IPS-18a (cell line): ENCODE measurements around the gene RND2.
"Not testable (repeated sequence)": the region's sequence is repeated elsewhere in the genome, so short reads cannot be mapped to it uniquely, and the experiment has no call there.

ENCODE experiments used
- H3K27ac ChIP-seq: one replicate; pipeline ENCODE4 v1.5.1; 2013; ENCODE audit warnings: low read length
- H3K27me3 ChIP-seq: one replicate; pipeline ENCODE4 v1.6.1; 2013; ENCODE audit warnings: mild to moderate bottlenecking, low read length; ENCODE audit not compliant: control insufficient read depth, insufficient read depth
- H3K36me3 ChIP-seq: one replicate; pipeline ENCODE4 v1.6.1; 2013; ENCODE audit warnings: low read depth, low read length; ENCODE audit not compliant: control insufficient read depth
- H3K4me1 ChIP-seq: one replicate; pipeline ENCODE4 v1.6.1; 2013; ENCODE audit warnings: low read depth, low read length; ENCODE audit not compliant: control insufficient read depth
- H3K4me3 ChIP-seq: one replicate; pipeline ENCODE4 v1.5.1; 2013; ENCODE audit warnings: low read length
- H3K9ac ChIP-seq: one replicate; pipeline ENCODE4 v1.6.1; 2013; ENCODE audit warnings: mild to moderate bottlenecking, low read length, moderate library complexity
- H3K9me3 ChIP-seq: one replicate; pipeline ENCODE4 v1.6.1; 2013; ENCODE audit warnings: low read depth, low read length; ENCODE audit not compliant: control insufficient read depth

Gene RND2

DNA sequence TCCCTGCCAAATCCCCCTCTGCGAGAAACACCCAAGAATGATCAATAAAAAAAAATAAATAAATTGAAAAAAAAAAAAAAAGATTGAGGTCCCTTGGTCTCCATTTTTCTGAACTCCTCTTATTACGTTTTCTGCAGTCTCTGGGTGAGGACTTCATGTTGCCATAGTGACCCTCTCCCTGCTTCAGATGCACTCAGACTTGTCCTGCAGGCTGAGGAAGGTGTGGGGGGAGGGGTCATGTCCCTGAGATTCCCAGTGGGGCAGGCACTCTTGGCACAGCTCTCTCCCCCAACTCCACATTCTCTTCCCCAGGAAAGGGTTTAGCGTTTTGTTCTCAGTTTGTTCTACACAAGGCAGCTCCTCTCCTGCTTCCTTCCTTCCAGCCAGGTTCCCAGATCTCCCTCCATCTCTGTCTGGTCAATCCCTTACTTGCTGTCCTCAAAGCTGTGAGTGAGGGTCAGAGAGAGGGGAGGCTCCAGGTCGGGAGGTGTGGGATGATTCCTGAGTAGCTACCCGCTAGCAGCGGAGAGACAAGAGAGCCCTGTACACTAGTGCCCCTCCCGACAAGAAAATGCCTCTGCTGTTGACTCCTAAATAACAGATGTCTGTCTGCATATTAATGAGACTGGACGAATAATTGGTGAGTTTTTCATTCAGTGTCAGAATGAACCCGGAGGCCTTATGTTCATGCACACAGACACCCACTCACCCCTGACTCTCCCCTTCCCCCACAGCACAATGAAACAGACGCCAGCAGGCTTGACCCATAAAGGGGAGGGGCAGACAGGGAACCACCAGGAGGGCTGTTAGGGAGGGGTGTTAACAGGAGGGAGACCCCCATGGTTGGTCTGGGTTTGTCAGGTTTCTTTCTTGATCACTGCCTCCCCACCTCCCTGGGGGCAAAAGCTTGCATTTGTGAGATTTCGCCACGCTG is 9.2 kb downstream of the RND2 start:
- H3K27ac ChIP-seq = peak overlapping the region; percentile 88
- H3K27me3 ChIP-seq = no peaks in the 10 kb centered on the region
- H3K9me3 ChIP-seq = no peaks in the 10 kb centered on the region
- H3K9ac ChIP-seq = peak overlapping the region; percentile 66
- H3K4me3 ChIP-seq = peak overlapping the region; percentile 56
- H3K4me1 ChIP-seq = peaks cover 37% of the 10 kb centered on the region
- no peaks in the 10 kb centered on the region for H3K36me3 ChIP-seq

DNA sequence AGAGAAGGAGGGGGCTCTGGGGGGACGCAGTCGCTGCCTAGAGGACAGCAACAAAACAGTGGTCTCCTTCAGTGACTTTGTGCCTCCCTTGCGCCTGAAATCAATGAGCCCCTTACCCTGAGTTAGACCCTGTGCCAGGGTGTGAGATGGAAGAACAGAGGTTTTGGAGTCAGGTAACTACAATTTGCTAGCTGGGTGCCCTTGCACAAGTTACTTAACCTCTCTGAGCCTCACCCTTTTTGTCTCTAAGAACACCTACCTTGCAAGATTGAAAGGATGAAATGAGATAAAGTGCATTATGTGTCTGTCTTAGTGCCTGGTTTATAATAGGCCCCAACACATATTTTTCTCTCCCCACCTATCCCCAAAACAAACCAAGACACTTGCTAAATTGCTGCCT is 9.9 kb downstream of the RND2 start:
- no peaks in the 10 kb centered on the region for H3K36me3 ChIP-seq
- H3K4me3 ChIP-seq = peak overlapping the region; percentile 56
- no peak overlapping the region for H3K9ac ChIP-seq
- peaks cover 37% of the 10 kb centered on the region for H3K4me1 ChIP-seq
- H3K9me3 ChIP-seq = no peaks in the 10 kb centered on the region
- H3K27me3 ChIP-seq = no peaks in the 10 kb centered on the region
- H3K27ac ChIP-seq = peak overlapping the region; percentile 88

DNA sequence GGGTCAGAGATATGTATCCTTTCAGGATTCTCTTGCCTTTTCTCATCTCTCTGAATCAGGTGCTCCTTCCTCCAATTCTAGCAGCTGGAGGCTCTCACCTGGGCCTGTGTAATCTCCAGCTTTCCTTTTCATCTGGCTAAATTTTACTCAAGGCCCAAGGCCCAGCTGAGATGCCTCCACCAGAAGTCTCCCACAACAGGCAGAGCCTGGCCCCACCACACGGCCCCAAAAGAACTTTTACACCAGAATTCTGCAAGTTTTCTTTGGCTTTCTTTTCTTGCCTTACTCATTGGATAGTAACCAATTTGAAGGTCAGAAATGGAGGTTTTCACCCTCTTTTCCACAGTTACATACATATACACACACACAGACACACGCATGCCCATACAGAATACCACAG is 14.6 kb downstream of the RND2 start:
- H3K4me3 ChIP-seq = no peak overlapping the region
- H3K27ac ChIP-seq = no peak overlapping the region
- H3K4me1 ChIP-seq = peaks cover 43% of the 10 kb centered on the region
- no peak overlapping the region for H3K9ac ChIP-seq
- H3K36me3 ChIP-seq = peaks cover 6% of the 10 kb centered on the region
- H3K9me3 ChIP-seq = no peaks in the 10 kb centered on the region
- no peaks in the 10 kb centered on the region for H3K27me3 ChIP-seq

DNA sequence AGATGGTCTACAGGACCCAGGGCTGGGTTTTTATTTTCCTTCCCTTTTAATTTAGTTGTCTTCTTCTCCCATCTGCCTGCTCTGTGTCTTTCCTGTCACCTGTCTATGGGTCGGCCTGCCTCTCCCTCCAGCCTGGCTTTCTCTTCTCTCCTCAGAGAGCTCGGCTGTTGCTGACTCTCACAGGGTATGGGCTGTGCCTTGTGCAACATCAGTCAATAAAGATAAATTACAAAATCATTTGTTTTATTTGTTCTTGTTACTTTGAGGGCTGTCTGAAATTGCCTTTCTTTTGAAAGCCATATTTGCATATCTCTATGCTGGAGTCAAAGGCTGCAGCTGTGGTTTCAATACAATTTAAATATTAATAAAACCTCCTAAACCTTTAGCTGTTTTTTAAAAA is 15.6 kb downstream of the RND2 start:
- no peaks in the 10 kb centered on the region for H3K9me3 ChIP-seq
- H3K36me3 ChIP-seq = peaks cover 11% of the 10 kb centered on the region
- H3K4me1 ChIP-seq = peaks cover 33% of the 10 kb centered on the region
- no peak overlapping the region for H3K27ac ChIP-seq
- no peaks in the 10 kb centered on the region for H3K27me3 ChIP-seq
- H3K4me3 ChIP-seq = no peak overlapping the region
- H3K9ac ChIP-seq = no peak overlapping the region

DNA sequence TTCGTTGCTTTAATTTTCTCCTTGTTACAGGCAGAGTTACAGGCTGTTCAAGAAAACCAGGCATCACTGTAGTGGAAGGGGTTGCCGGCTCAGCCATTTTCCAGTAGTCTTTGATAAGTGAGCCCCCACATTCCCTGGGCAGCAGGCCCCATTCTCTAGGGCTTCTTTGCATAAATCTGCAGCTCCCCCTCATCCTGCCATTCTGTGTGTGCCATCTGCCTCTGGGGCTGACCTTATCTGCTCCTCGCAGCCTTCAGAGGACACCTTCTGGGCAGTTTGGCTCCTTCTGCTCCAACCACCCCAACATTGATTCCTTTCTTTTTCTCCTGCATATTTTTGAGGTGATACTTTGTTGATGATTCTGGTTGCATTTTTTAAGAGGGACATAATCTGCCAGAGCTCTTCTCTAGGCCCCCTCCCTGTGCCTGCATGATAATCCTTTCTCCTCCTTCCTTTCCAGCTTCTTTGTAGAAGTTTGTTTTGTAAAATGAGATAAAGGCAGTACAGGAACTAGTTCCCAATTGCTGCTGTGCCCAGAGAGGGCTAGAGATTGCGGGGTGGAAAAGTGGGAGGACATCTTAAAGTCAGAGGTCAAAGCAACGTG is 17.1 kb downstream of the RND2 start:
- peak overlapping the region; percentile 14 for H3K4me3 ChIP-seq
- peak overlapping the region; percentile 25 for H3K27ac ChIP-seq
- H3K4me1 ChIP-seq = peaks cover 28% of the 10 kb centered on the region
- H3K27me3 ChIP-seq = no peaks in the 10 kb centered on the region
- peak overlapping the region; percentile 17 for H3K9ac ChIP-seq
- H3K36me3 ChIP-seq = peaks cover 11% of the 10 kb centered on the region
- H3K9me3 ChIP-seq = no peaks in the 10 kb centered on the region

DNA sequence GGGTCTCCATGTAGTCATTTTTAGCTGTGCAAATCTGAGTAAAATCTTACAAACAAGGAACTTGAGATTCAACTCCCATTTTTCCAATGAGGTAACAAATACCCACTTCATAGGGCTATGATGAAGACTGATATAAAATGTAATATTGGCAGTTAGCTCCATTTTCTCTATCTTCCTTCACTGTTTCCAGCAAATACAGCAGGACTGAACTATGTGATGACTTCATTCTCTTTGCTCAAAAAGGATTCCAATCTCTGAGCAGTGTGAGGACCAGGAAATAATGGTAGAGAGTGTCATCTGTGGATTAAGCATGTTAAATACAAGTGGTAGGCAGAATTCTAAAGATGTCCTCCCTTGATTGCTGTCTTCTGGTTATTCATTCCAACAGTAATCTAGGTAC is 18.3 kb downstream of the RND2 start:
- no peak overlapping the region for H3K4me3 ChIP-seq
- no peaks in the 10 kb centered on the region for H3K9me3 ChIP-seq
- H3K36me3 ChIP-seq = peaks cover 11% of the 10 kb centered on the region
- peaks cover 28% of the 10 kb centered on the region for H3K4me1 ChIP-seq
- no peak overlapping the region for H3K9ac ChIP-seq
- H3K27me3 ChIP-seq = no peaks in the 10 kb centered on the region
- H3K27ac ChIP-seq = no peak overlapping the region

DNA sequence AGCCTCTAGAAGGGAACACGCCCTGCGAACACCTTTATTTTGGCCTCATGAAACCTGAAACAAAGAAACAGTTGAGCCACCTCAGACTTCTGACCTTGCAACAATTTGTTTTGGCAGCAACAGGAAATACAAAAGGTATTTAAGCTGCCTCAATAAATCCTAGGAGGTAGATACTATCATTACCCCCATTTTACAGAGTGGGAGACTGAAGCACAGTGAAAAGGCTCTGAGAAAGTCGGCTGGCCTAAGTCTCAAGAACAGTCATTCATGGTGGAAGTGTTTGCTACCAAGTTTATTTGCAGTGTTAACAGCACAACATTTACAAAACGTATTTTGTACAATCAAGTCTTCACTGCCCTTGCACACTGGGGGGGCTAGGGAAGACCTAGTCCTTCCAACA is 19.0 kb downstream of the RND2 start:
- Histone ChIP-seq H3K36me3 (peaks cover 11% of the 10 kb centered on the region), H3K9ac (no peak overlapping the region), H3K4me1 (peaks cover 28% of the 10 kb centered on the region), H3K9me3 (no peaks in the 10 kb centered on the region), H3K27ac (no peak overlapping the region), H3K27me3 (no peaks in the 10 kb centered on the region), H3K4me3 (no peak overlapping the region)

DNA sequence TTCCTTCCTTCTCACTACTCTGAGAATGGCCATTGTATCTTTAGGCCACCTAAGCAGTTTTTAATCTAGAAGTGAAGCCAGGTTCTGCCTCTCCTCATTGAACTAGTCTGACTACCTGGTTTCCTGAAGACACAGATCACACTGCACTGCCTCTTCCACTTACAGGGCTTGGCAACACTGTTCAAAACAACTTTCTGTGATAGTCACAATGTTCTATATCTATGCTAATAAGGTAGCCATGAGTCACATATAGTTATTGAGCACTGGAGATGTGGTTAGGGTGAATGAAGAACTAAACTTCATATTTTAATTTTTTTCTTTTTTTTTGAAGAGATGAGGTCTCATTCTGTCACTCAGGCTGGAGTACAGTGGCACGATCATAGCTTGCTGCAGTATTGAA is 26.9 kb downstream of the RND2 start:
- H3K36me3 ChIP-seq = peaks cover 23% of the 10 kb centered on the region
- no peak overlapping the region for H3K4me3 ChIP-seq
- no peak overlapping the region for H3K9ac ChIP-seq
- H3K4me1 ChIP-seq = no peaks in the 10 kb centered on the region
- H3K9me3 ChIP-seq = no peaks in the 10 kb centered on the region
- no peaks in the 10 kb centered on the region for H3K27me3 ChIP-seq
- no peak overlapping the region for H3K27ac ChIP-seq

DNA sequence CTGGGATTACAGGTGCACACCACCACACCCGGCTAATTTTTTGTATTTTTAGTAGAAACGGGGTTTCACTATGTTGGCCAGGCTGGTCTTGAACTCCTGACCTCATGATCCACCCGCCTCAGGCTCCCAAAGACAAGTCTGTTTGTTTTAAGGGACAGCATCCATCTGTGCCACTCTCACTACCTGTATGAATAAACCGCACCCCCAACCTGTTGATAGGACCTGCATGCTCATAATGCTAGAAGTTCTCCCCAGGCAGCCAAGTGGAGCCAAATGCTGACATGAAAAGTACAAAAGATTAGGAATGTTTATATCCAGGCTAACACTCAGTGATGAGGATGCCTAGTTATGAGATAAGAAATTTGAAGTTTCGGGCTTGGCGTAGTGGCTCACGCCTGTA is 28.0 kb downstream of the RND2 start:
- H3K9ac ChIP-seq, H3K4me3 ChIP-seq, H3K9me3 ChIP-seq, H3K27ac ChIP-seq, H3K27me3 ChIP-seq, H3K4me1 ChIP-seq: not testable (repeated sequence)
- peaks cover 23% of the 10 kb centered on the region for H3K36me3 ChIP-seq

DNA sequence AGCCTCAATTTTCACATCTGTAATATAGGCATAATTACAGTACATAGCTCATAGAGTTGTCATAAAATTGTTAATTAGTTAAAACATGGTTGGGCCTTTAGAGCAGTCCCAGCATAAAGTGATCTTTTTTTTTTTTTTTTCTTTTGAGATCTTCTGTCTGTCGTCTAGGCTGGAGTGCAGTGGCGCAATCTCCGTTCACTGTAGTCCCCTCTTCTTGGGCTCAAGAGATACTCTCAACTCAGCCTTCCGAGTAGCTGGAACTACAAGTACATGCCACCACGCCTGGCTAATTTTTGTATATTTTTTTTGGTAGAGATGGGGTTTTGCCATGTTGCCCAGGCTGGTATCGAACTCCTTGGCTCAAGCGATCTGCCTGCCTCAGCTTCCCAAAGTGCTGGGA is 31.0 kb downstream of the RND2 start:
- no peaks in the 10 kb centered on the region for H3K27me3 ChIP-seq
- no peak overlapping the region for H3K9ac ChIP-seq
- H3K4me3 ChIP-seq = no peak overlapping the region
- no peaks in the 10 kb centered on the region for H3K4me1 ChIP-seq
- H3K36me3 ChIP-seq = peaks cover 19% of the 10 kb centered on the region
- no peak overlapping the region for H3K27ac ChIP-seq
- no peaks in the 10 kb centered on the region for H3K9me3 ChIP-seq

DNA sequence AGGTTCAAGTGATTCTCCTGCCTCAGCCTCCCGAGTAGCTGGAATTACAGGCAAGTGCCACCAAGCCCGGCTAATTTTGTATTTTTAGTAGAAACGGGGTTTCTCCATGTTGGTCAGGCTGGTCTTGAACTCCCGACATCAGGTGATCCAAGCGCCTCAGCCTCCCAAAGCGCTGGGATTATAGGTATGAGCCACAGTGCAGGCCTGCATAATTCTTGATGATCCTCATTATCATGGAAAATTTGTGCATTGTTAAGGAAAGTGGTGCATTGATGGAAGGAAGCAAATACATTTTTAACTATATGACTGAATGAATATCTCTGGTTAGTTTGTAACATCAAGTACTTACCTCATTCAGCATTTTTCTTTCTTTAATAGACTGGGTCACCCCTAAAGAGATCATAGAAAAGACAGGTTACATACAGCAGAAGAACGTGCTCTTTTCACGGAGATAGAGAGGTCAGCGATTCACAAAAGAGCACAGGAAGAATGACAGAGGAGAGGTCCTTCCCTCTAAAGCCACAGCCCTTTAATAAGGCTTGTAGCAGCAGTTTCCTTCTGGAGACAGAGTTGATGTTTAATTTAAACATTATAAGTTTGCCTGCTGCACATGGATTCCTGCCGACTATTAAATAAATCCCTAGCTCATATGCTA is 38.1 kb downstream of the RND2 start:
- no peak overlapping the region for H3K4me3 ChIP-seq
- H3K27ac ChIP-seq = no peak overlapping the region
- H3K9ac ChIP-seq = no peak overlapping the region
- H3K9me3 ChIP-seq = no peaks in the 10 kb centered on the region
- peaks cover 4% of the 10 kb centered on the region for H3K36me3 ChIP-seq
- H3K4me1 ChIP-seq = peaks cover 5% of the 10 kb centered on the region
- H3K27me3 ChIP-seq = no peaks in the 10 kb centered on the region
